ENCODE results near the gene SCUBE1. TPM values are rescaled to one million over a fixed set of nuclear protein-coding genes. Genes with fewer than 3 reads are reported as not detected.

Gene SCUBE1
- total and polyA plus RNA-seq, 2 of the 4 experiments (the other 2 are of a cell fraction), result not detected

- Histone ChIP-seq H3K18ac (ENCODE audit: low read depth, low read length) (no peak overlapping the region), H3K56ac (ENCODE audit: extremely low read depth, insufficient read depth, low read length) (no peak overlapping the region), H3K4me2 (ENCODE audit: low read depth, low read length) (no peak overlapping the region), H3K9me1 (ENCODE audit: insufficient read depth, low read length) (peaks cover 6% of the 10 kb centered on the region), H2BK5ac (ENCODE audit: low read depth, low read length, poor library complexity, severe bottlenecking) (no peak overlapping the region), H4K91ac (ENCODE audit: insufficient read depth, low read depth, low read length) (no peak overlapping the region), H3K4ac (ENCODE audit: low read depth, low read length) (no peak overlapping the region), H2AK5ac (ENCODE audit: low read depth, low read length) (no peak overlapping the region), H3K79me1 (ENCODE audit: low read depth in 1 of 2, low read length in 2 of 2) (no peaks in the 10 kb centered on the region), H3K27ac (ENCODE audit: insufficient read depth, low read length) (no peak overlapping the region), H2AFZ (replicated peaks; ENCODE audit: low read length, poor library complexity) (no peak overlapping the region), H2BK120ac (ENCODE audit: low read depth, low read length) (no peak overlapping the region), H3K36me3 (ENCODE audit: control insufficient read depth, insufficient read depth, low read length) (no peaks in the 10 kb centered on the region), H3K9ac (ENCODE audit: low read depth, low read length) (no peak overlapping the region), H3K23ac (ENCODE audit: low read depth, low read length) (no peak overlapping the region), H3K9me3 (ENCODE audit: control insufficient read depth, insufficient read depth, low read length) (no peaks in the 10 kb centered on the region), H3K14ac (replicated peaks; ENCODE audit: low read depth, low read length) (no peak overlapping the region), H4K5ac (ENCODE audit: low read depth, low read length) (no peak overlapping the region), H2BK20ac (ENCODE audit: low read depth, low read length) (no peak overlapping the region), H4K20me1 (ENCODE audit: insufficient read depth, low read length) (no peaks in the 10 kb centered on the region), H2AK9ac (replicated peaks; ENCODE audit: low read depth, low read length, poor library complexity) (no peak overlapping the region), H3K27me3 (ENCODE audit: control insufficient read depth, insufficient read depth, low read length) (peaks cover 2% of the 10 kb centered on the region; the same call in 1 of the 2 replicates), H3K4me3 (ENCODE audit: insufficient read depth, low read depth, low read length) (no peak overlapping the region), H4K8ac (ENCODE audit: low read depth in 2 of 2, low read length in 2 of 2) (no peak overlapping the region), H3K4me1 (ENCODE audit: control insufficient read depth, insufficient read depth, low read length) (peaks cover 11% of the 10 kb centered on the region; the same call in 1 of the 2 replicates), H2BK15ac (ENCODE audit: low read depth, low read length) (no peak overlapping the region)
- WGBS, 2 experiments (ENCODE audit: extremely low coverage in 2 of 2, insufficient read length in 1 of 2), result 90% methylated on average over 11 of the region's 14 CpGs; no CpG with 5 or more reads in 1 of the 2 experiments
- ChIA-PET POLR2A (ENCODE audit: unreplicated experiment) (no interaction called here), CTCF (no interaction called here)
- dilution Hi-C loops (cut with HindIII; ENCODE audit: low sequenced_read_pairs, unreplicated experiment), result no loop called here
- BruUV-seq (replicated peaks), result no TSS peak
- in situ Hi-C loops (cut with MboI; ENCODE audit: low sequenced_read_pairs), result no loop called here
- intact Hi-C loops (cut with micrococcal nuclease), result no loop called here
- ATAC-seq (ENCODE audit: low read depth) (no peak), DNase-seq (no peak)
- no peak for TF ChIP-seq FOS (IDR thresholded peaks at IDR 0.05; ENCODE audit: low read depth, low read length)
- no peak for TF ChIP-seq CTCF (conservative IDR thresholded peaks at IDR 0.05; ENCODE audit: low read depth, low read length)
- TF ChIP-seq POLR2A (IDR thresholded peaks at IDR 0.05; ENCODE audit: low read depth, low read length), result no peak
- no peak for TF ChIP-seq RAD21 (IDR thresholded peaks at IDR 0.05; ENCODE audit: low read length)
- TF ChIP-seq NFE2L2 (IDR thresholded peaks at IDR 0.05; ENCODE audit: low read depth, low read length), result no peak
- no peak for TF ChIP-seq MAZ (IDR thresholded peaks at IDR 0.05; ENCODE audit: borderline replicate concordance, low read depth, low read length)
- no peak for TF ChIP-seq USF2 (IDR thresholded peaks at IDR 0.05; ENCODE audit: low read depth, low read length)
- no peak for TF ChIP-seq MAFK (IDR thresholded peaks at IDR 0.05; ENCODE audit: low read depth, low read length)
Measured at GRCh38 chr22:43291381-43291780, 51.8 kb downstream of the SCUBE1 start.

Measured in IMR-90 (cell line).